Psoas muscle (tissue), 8 donors: ENCODE data around the gene IL17RB. TPM values are rescaled to one million over a fixed set of nuclear protein-coding genes. Genes with fewer than 3 reads are reported as not detected.

Source experiments
- ATAC-seq, 4 donors: fragments of 200-7000 bp; cut with Tn5 transposase; one replicate each; pipeline ENCODE4 v1.9.1; 2020; ENCODE audit warnings: moderate library complexity in 3 of 4, mild to moderate bottlenecking in 2 of 4
- DNase-seq, 2 donors: peaks; one replicate each; pipeline ENCODE4 v3.0.0-alpha.2; 2020
- H3K27ac ChIP-seq: fragments of 200-600 bp; one replicate; pipeline ENCODE4 v1.8.0; 2022
- H3K27me3 ChIP-seq, 3 donors: fragments of 200-600 bp in 1 of 3; one replicate each; pipeline versions ENCODE4 v1.6.1 to v1.8.0; 2013 to 2022; ENCODE audit warnings: low read length in 2 of 3, mild to moderate bottlenecking in 2 of 3, moderate library complexity in 1 of 3; ENCODE audit not compliant: insufficient read depth in 3 of 3
- H3K36me3 ChIP-seq, 2 donors: fragments of 200-600 bp in 1 of 2; one replicate each; pipeline versions ENCODE4 v1.6.1 to v1.8.0; 2013 to 2022; ENCODE audit warnings: low read depth in 1 of 2, mild to moderate bottlenecking in 1 of 2, moderate library complexity in 1 of 2; ENCODE audit not compliant: insufficient read depth in 1 of 2
- H3K4me1 ChIP-seq: fragments of 200-600 bp; one replicate; pipeline ENCODE4 v1.8.0; 2022
- H3K4me3 ChIP-seq: fragments of 200-600 bp; one replicate; pipeline ENCODE4 v1.8.0; 2022; ENCODE audit warnings: mild to moderate bottlenecking
- H3K9me3 ChIP-seq: fragments of 200-600 bp; one replicate; pipeline ENCODE4 v1.8.0; 2022
- WGBS, 3 donors: extraction: QIAGEN DNeasy Blood & Tissue Kit; methylation state at CpG; one replicate each; pipeline versions ENCODE4 v1.1.6 to v1.1.7; 2013; 5-methylcytosine and 5-hydroxymethylcytosine counted together
- intact Hi-C, 2 donors: fragments of 100-400 bp; cut with DNase I; formaldehyde crosslinking; loops; one replicate each; pipeline versions ENCODE4 v1.11.0 to v1.14.2; 2022
- polyA plus RNA-seq, 3 donors: library from polyadenylated mRNA; stranded (reverse); fragments of 200-250 nt; gene quantifications; one replicate each; pipeline ENCODE4 v1.2.3, GENCODE V29; 2013
- total RNA-seq, 4 donors: library from RNA; stranded (reverse); fragmentation: NEBNext Ultra II Directional in 2 of 4; extraction: Animal tissue kit (Norgen Biotek cat#: 25700) in 2 of 4; gene quantifications; one replicate each; pipeline versions ENCODE4 v1.2.1 to v1.2.4, GENCODE V29; 2021 to 2023
- TF ChIP-seq, protein P1 (sequence below): fragments of 200-600 bp; IDR thresholded peaks from one replicate; pipeline ENCODE4 v1.8.0; 2022; ENCODE audit warnings: antibody characterized with exemption
- donor health status: healthy with polysubstance abuse.
- donor health status: DM: no; HTN: no; CAD: no; lungs with moderate emphysema.
- donor health status: Bipolar disorder and iron deficiency.
- donor health status: healthy.
- donor health status: DM: yes; HTN: yes; CAD: no.
- donor health status: DM: no; HTN: no; CAD: no.
- donor health status: DM: no; HTN: no; CAD: no.
- donor health status: DM: yes; HTN: yes; CAD: no.

The IL17RB gene
- total and polyA plus RNA-seq, 7 donors, result 0.08 to 1.3 (median 0.96) TPM

DNA sequence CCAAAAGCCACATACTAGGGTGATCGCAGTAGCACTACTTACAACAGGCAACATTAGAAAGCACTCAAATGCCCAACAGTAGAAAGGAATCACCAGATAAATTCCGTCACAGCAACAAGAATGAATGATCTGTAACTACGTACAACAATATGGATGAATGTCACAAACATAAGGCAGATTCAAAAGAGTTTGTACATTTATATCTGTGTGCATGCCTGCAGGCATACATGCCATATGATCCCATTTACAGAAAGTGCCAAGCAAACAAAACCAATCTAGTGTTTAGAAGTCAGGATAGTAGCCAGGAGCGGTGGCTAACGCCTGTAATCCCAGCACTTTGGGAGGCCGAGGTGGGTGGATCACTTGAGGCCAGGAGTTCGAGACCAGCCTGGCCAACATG lies 3.5 kb downstream of the IL17RB start:
- Histone ChIP-seq H3K27ac (no peak overlapping the region), H3K27me3 (no peaks in the 10 kb centered on the region), H3K4me3 (no peak overlapping the region), H3K36me3 (peaks cover 0 to 5% of the 10 kb centered on the region in 2 donors), H3K4me1 (peaks cover 4% of the 10 kb centered on the region), H3K9me3 (no peaks in the 10 kb centered on the region)
- intact Hi-C loops, result loop anchor here in 1 of 2 donors (5.0 kb wide), 1 partner anchor 32 kb away; the partner anchor contains the start of gene ACTR8
- TF ChIP-seq, protein P1, sequence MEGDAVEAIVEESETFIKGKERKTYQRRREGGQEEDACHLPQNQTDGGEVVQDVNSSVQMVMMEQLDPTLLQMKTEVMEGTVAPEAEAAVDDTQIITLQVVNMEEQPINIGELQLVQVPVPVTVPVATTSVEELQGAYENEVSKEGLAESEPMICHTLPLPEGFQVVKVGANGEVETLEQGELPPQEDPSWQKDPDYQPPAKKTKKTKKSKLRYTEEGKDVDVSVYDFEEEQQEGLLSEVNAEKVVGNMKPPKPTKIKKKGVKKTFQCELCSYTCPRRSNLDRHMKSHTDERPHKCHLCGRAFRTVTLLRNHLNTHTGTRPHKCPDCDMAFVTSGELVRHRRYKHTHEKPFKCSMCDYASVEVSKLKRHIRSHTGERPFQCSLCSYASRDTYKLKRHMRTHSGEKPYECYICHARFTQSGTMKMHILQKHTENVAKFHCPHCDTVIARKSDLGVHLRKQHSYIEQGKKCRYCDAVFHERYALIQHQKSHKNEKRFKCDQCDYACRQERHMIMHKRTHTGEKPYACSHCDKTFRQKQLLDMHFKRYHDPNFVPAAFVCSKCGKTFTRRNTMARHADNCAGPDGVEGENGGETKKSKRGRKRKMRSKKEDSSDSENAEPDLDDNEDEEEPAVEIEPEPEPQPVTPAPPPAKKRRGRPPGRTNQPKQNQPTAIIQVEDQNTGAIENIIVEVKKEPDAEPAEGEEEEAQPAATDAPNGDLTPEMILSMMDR, result no peak
- ATAC-seq (no peak), DNase-seq (no peak)
- WGBS, 3 donors, result 96 to 97% (median 97%) methylated on average over 7 of the region's 7 CpGs

DNA sequence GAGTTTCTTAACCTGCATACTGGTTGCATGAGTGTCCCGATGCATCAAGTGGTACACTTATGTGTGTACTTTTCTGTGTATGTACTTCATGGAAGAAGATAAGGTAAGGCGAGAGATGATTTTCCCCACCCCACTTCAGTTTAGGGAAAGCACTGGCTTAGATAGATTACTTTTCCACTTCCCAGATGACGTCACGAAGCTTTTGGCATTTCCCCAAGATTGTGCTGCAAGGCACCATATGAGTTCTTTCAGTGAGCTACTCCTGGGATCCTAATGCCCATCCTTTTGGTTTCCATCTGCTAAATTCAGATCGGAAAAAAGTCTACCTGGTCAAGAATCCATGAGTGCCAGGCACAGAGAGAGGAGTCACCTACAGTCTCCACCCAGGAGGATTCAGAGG lies 4.5 kb downstream of the IL17RB start:
- intact Hi-C loops, result no loop called here
- Histone ChIP-seq H3K9me3 (no peaks in the 10 kb centered on the region), H3K4me1 (peaks cover 4% of the 10 kb centered on the region), H3K36me3 (peaks cover 0 to 5% of the 10 kb centered on the region in 2 donors), H3K27me3 (no peaks in the 10 kb centered on the region), H3K27ac (no peak overlapping the region), H3K4me3 (no peak overlapping the region)
- ATAC-seq, result no peak
- TF ChIP-seq, protein P1, result no peak
- no peak for DNase-seq
- 58 to 62% (median 59%) methylated on average over 5 of the region's 5 CpGs for WGBS, 3 donors

DNA sequence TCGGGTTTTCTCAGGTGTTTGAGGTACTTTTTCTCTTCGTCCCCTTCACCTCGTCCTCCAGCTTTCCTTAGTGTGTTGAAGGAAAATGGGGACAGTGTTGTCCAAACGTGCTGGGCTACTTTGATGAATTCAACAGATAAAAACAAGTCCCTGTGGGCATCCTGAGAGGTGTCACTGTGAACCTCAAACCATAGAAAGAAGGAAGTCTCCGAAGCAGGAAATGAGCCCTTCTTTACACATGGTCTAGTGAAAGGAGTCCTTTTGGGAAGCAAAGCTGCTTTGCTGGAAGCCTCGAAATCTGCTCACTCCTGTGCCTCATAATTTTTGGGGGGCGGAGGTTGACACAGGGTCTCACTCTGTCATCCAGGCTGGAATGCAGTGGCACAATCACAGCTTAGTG lies 10.6 kb downstream of the IL17RB start:
- TF ChIP-seq, protein P1, result no peak
- 64 to 80% (median 72%) methylated on average over 7 of the region's 7 CpGs for WGBS, 3 donors
- no peak for ATAC-seq
- Histone ChIP-seq H3K36me3 (peaks cover 4 to 45% of the 10 kb centered on the region in 2 donors), H3K4me1 (no peaks in the 10 kb centered on the region), H3K27ac (no peak overlapping the region), H3K9me3 (no peaks in the 10 kb centered on the region), H3K4me3 (no peak overlapping the region), H3K27me3 (no peaks in the 10 kb centered on the region)
- intact Hi-C loops, result no loop called here
- DNase-seq, result no peak

DNA sequence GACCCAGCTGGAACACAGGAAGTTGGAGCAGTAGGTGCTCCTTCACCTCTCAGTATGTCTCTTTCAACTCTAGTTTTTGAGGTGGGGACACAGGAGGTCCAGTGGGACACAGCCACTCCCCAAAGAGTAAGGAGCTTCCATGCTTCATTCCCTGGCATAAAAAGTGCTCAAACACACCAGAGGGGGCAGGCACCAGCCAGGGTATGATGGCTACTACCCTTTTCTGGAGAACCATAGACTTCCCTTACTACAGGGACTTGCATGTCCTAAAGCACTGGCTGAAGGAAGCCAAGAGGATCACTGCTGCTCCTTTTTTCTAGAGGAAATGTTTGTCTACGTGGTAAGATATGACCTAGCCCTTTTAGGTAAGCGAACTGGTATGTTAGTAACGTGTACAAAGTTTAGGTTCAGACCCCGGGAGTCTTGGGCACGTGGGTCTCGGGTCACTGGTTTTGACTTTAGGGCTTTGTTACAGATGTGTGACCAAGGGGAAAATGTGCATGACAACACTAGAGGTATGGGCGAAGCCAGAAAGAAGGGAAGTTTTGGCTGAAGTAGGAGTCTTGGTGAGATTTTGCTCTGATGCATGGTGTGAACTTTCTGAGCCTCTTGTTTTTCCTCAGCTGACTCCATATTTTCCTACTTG lies 11.9 kb downstream of the IL17RB start:
- DNase-seq (no peak), ATAC-seq (no peak)
- H3K27me3 ChIP-seq, result no peaks in the 10 kb centered on the region
- H3K36me3 ChIP-seq, result peaks cover 10 to 55% of the 10 kb centered on the region in 2 donors
- no peak overlapping the region for H3K4me3 ChIP-seq
- no peaks in the 10 kb centered on the region for H3K9me3 ChIP-seq
- intact Hi-C loops, result no loop called here
- H3K27ac ChIP-seq, result no peak overlapping the region
- no peaks in the 10 kb centered on the region for H3K4me1 ChIP-seq
- WGBS, 3 donors, result 80 to 87% (median 86%) methylated on average over 7 of the region's 7 CpGs
- TF ChIP-seq, protein P1, result no peak

DNA sequence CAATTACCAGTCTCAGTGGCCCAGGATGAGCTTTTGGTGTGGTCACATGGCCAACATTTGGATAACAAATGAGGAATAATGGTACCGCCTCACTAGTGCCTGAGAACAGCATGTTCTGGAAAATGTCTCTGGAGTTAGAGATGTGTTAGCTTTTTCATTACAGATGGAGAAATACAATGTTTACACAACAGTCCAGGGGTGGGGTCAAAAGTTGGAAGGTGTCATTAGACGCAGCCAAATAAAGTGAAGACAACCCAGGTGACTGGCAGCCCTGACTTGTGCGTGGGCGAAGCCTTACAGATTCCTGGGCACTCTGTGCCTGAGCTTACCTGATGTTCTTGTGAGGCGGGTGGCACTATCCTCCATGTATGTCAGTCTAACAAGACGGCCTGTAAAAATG lies 12.8 kb downstream of the IL17RB start:
- no peaks in the 10 kb centered on the region for H3K9me3 ChIP-seq
- no peak for ATAC-seq
- TF ChIP-seq, protein P1, result no peak
- no peaks in the 10 kb centered on the region for H3K4me1 ChIP-seq
- WGBS, 3 donors, result 93 to 97% (median 96%) methylated on average over 6 of the region's 6 CpGs
- peaks cover 12 to 64% of the 10 kb centered on the region in 2 donors for H3K36me3 ChIP-seq
- H3K27me3 ChIP-seq, result no peaks in the 10 kb centered on the region
- H3K27ac ChIP-seq, result no peak overlapping the region
- intact Hi-C loops, result no loop called here
- H3K4me3 ChIP-seq, result no peak overlapping the region
- DNase-seq, result no peak
